Astrocyte (in vitro differentiated cells and primary cell): ENCODE measurements around the gene PECR. TPM values are rescaled to one million over a fixed set of nuclear protein-coding genes. Genes with fewer than 3 reads are reported as not detected.

Source experiments
- DNase-seq: peaks from one replicate; pipeline ENCODE4 v3.0.0-alpha.2; 2010; ENCODE audit warnings: low read depth
- FAIRE-seq: peaks from 2 replicates; lab custom pipeline; 2011; peaks lifted over from hg19 to GRCh38; lab: Jason Lieb, UNC
- H2AFZ ChIP-seq: 2 replicates; pipeline ENCODE4 v1.6.0; 2012; ENCODE audit warnings: low read depth, low read length, inconsistent platforms
- H3K27ac ChIP-seq: 2 replicates; pipeline ENCODE4 v1.5.1; 2011; ENCODE audit warnings: low read depth, low read length, inconsistent platforms
- H3K27me3 ChIP-seq: 2 replicates; pipeline ENCODE4 v1.6.0; 2011; ENCODE audit warnings: low read length, inconsistent platforms; ENCODE audit not compliant: insufficient read depth
- H3K36me3 ChIP-seq: 2 replicates; pipeline ENCODE4 v1.5.1; 2011; ENCODE audit warnings: low read length, inconsistent platforms; ENCODE audit not compliant: insufficient read depth
- H3K4me1 ChIP-seq: 2 replicates; pipeline ENCODE4 v1.5.1; 2011; ENCODE audit warnings: low read length, inconsistent platforms; ENCODE audit not compliant: insufficient read depth
- H3K4me2 ChIP-seq: 2 replicates; pipeline ENCODE4 v1.6.0; 2012; ENCODE audit warnings: low read length, inconsistent platforms
- H3K4me3 ChIP-seq: 2 replicates; pipeline ENCODE4 v1.5.1; 2011; ENCODE audit warnings: low read depth, mild to moderate bottlenecking, low read length, inconsistent platforms; ENCODE audit not compliant: insufficient read depth
- H3K79me2 ChIP-seq: 2 replicates; pipeline ENCODE4 v1.6.0; 2012; ENCODE audit warnings: mild to moderate bottlenecking, low read length, inconsistent platforms; ENCODE audit not compliant: insufficient read depth
- H3K9ac ChIP-seq: 2 replicates; pipeline ENCODE4 v1.6.0; 2012; ENCODE audit warnings: mild to moderate bottlenecking, low read length, inconsistent platforms
- H3K9me3 ChIP-seq: 2 replicates; pipeline ENCODE4 v1.5.1; 2012; ENCODE audit warnings: low read depth, mild to moderate bottlenecking, low read length, inconsistent platforms; ENCODE audit not compliant: insufficient read depth
- H4K20me1 ChIP-seq: 2 replicates; pipeline ENCODE4 v1.6.0; 2012; ENCODE audit warnings: low read length, inconsistent platforms; ENCODE audit not compliant: insufficient read depth
- H3K27ac Mint-ChIP-seq: one replicate; pipeline ENCODE4 v1.8.0; 2021; ENCODE audit warnings: mild to moderate bottlenecking, mixed read lengths; ENCODE audit not compliant: unreplicated experiment
- H3K27me3 Mint-ChIP-seq: one replicate; pipeline ENCODE4 v1.8.0; 2021; ENCODE audit warnings: low read depth, mixed read lengths; ENCODE audit not compliant: unreplicated experiment
- H3K36me3 Mint-ChIP-seq: one replicate; pipeline ENCODE4 v1.8.0; 2021; ENCODE audit warnings: low read depth, mixed read lengths; ENCODE audit not compliant: unreplicated experiment
- H3K4me1 Mint-ChIP-seq: one replicate; pipeline ENCODE4 v1.8.0; 2021; ENCODE audit warnings: low read depth, mixed read lengths; ENCODE audit not compliant: unreplicated experiment
- H3K4me3 Mint-ChIP-seq: one replicate; pipeline ENCODE4 v1.8.0; 2021; ENCODE audit warnings: mild to moderate bottlenecking, moderate library complexity, mixed read lengths; ENCODE audit not compliant: unreplicated experiment
- H3K9me3 Mint-ChIP-seq: one replicate; pipeline ENCODE4 v1.8.0; 2021; ENCODE audit warnings: mild to moderate bottlenecking, mixed read lengths; ENCODE audit not compliant: unreplicated experiment
- CTCF ChIP-seq: IDR thresholded peaks from 2 replicates; pipeline ENCODE4 v1.5.1; 2011; ENCODE audit warnings: low read depth, mild to moderate bottlenecking, inconsistent platforms, low read length, moderate library complexity; ENCODE audit not compliant: insufficient read depth
- EZH2 ChIP-seq: IDR thresholded peaks from 2 replicates; pipeline ENCODE4 v1.6.1; 2012; ENCODE audit warnings: mild to moderate bottlenecking, low read length, inconsistent platforms; ENCODE audit not compliant: insufficient read depth
- total RNA-seq: library from RNA; stranded (reverse); gene quantifications from 2 replicates; pipeline ENCODE4 v1.2.1, GENCODE V29; 2021

The PECR gene
- total RNA-seq, 1 donor from 2014 or later, result 17.0 TPM

GRCh38 chr2:216110620-216111019 lies 29.0 kb upstream of the PECR start:
- peaks cover 53% of the 10 kb centered on the region for H3K79me2 ChIP-seq
- peak overlapping the region; percentile 94 for H3K27ac ChIP-seq
- peaks cover 27% of the 10 kb centered on the region for H3K4me1 ChIP-seq
- peak overlapping the region; percentile 99 for H3K9ac ChIP-seq
- H3K36me3 ChIP-seq, result peaks cover 32% of the 10 kb centered on the region
- H3K4me3 ChIP-seq, result peak overlapping the region; percentile 99
- Mint-ChIP-seq H3K27ac (peak overlapping the region; percentile 86), H3K4me1 (peaks cover 48% of the 10 kb centered on the region), H3K36me3 (peaks cover 6% of the 10 kb centered on the region), H3K27me3 (no peaks in the 10 kb centered on the region), H3K9me3 (no peaks in the 10 kb centered on the region), H3K4me3 (peak overlapping the region; percentile 99)
- no peak for FAIRE-seq
- H3K4me2 ChIP-seq, result peak overlapping the region; percentile 87
- TF ChIP-seq CTCF (no peak), EZH2 (no peak)
- H3K9me3 ChIP-seq, result no peaks in the 10 kb centered on the region
- H4K20me1 ChIP-seq, result peaks cover 32% of the 10 kb centered on the region
- H2AFZ ChIP-seq, result no peak overlapping the region
- DNase-seq, result no peak
- no peaks in the 10 kb centered on the region for H3K27me3 ChIP-seq

GRCh38 chr2:216109962-216110614 lies 28.5 kb upstream of the PECR start:
- Histone ChIP-seq H3K9me3 (no peaks in the 10 kb centered on the region), H3K4me1 (peaks cover 22% of the 10 kb centered on the region), H3K36me3 (peaks cover 28% of the 10 kb centered on the region), H3K79me2 (peaks cover 48% of the 10 kb centered on the region), H3K27ac (peak overlapping the region; percentile 94), H3K4me3 (peak overlapping the region; percentile 99), H3K9ac (peak overlapping the region; percentile 99), H3K4me2 (peak overlapping the region; percentile 87), H3K27me3 (no peaks in the 10 kb centered on the region), H4K20me1 (peaks cover 32% of the 10 kb centered on the region), H2AFZ (no peak overlapping the region)
- Mint-ChIP-seq H3K4me1 (peaks cover 45% of the 10 kb centered on the region), H3K36me3 (peaks cover 6% of the 10 kb centered on the region), H3K27ac (peak overlapping the region; percentile 99), H3K4me3 (peak overlapping the region; percentile 99), H3K27me3 (no peaks in the 10 kb centered on the region), H3K9me3 (no peaks in the 10 kb centered on the region)
- TF ChIP-seq CTCF, result peak; percentile 46
- TF ChIP-seq EZH2, result no peak
- no peak for FAIRE-seq
- DNase-seq, result peak; percentile 33
